GM13977 (cell line): ENCODE data around the gene HYCC2.

ENCODE experiments used
- DNase-seq: peaks from one replicate; pipeline ENCODE4 v3.0.0; 2012; ENCODE audit warnings: low spot score
- in situ Hi-C: fragments of 300-500 bp; cut with MboI; formaldehyde crosslinking; loops from one replicate; pipeline ENCODE4 v1.12.0; 2022; ENCODE audit warnings: low sequenced_read_pairs, low pct_unique_long_range_greater_than_20kb, mixed read lengths, inconsistent platforms; ENCODE audit not compliant: unreplicated experiment
- TF ChIP-seq, protein P1 (sequence below): IDR thresholded peaks from 2 replicates; pipeline ENCODE4 v1.5.1; 2012; ENCODE audit warnings: mild to moderate bottlenecking, control low read depth; ENCODE audit not compliant: insufficient read depth; ENCODE audit errors: extremely low read depth, missing control alignments

Gene HYCC2

DNA sequence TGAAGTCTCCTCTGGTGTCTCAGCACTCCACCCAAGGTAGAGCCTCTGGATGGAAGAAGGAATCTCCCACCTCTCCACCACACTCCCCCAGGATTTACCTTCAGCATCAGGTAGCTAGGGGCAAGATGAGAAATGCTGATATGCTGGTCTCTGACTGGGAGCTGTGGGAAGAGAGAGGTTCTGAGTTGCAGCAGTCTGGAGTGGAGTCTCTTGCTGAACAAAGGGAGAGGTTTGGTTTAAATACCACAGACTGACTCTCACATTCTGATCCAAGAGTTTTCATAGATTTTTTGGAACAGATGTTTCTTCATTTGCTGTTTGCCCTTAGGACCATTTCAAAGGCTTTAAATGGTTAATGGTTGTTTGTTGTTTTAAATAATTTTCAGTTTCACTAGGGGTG, 43.4 kb upstream of the HYCC2 start:
- TF ChIP-seq, protein P1, sequence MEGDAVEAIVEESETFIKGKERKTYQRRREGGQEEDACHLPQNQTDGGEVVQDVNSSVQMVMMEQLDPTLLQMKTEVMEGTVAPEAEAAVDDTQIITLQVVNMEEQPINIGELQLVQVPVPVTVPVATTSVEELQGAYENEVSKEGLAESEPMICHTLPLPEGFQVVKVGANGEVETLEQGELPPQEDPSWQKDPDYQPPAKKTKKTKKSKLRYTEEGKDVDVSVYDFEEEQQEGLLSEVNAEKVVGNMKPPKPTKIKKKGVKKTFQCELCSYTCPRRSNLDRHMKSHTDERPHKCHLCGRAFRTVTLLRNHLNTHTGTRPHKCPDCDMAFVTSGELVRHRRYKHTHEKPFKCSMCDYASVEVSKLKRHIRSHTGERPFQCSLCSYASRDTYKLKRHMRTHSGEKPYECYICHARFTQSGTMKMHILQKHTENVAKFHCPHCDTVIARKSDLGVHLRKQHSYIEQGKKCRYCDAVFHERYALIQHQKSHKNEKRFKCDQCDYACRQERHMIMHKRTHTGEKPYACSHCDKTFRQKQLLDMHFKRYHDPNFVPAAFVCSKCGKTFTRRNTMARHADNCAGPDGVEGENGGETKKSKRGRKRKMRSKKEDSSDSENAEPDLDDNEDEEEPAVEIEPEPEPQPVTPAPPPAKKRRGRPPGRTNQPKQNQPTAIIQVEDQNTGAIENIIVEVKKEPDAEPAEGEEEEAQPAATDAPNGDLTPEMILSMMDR, result no peak
- in situ Hi-C loops, result no loop called here
- no peak for DNase-seq

DNA sequence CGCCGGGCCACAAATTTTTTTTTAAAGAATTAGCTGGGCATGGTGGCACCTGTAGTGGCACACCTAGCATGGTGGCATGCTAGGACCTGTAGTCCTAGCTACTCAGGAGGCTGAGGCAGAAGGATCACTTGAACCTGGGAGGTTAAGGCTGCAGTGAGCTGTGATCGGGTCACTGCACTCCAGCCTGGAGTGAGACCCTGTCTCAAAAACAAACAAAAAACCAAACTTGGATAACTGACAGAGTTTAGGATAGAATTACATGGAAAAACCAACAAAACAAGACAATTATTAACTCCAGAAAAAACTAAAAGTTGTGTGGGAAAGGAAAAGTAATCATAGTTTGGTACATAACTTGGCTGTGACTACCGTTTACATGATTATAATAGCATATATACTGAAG, 42.9 kb upstream of the HYCC2 start:
- in situ Hi-C loops, result no loop called here
- TF ChIP-seq, protein P1, result no peak
- no peak for DNase-seq

DNA sequence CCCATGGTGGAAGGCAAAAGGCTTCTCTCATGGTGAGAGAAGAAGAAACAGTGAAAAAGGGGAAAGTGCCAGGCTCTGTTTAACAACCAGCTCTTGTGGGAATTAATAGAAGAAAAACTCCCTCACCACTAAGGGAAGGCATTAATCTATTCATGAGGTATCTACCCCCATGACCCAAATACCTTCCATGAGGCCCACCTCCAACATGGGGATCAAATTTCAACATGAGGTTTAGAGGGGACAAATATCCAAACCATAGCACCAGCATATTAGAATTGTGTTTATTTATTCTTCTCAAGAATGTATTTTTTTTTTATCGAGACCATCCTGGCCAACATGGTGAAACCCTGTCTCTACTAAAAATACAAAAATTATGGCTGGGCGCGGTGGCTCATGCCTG, 39.6 kb upstream of the HYCC2 start:
- DNase-seq, result no peak
- in situ Hi-C loops, result no loop called here
- TF ChIP-seq, protein P1, result no peak

DNA sequence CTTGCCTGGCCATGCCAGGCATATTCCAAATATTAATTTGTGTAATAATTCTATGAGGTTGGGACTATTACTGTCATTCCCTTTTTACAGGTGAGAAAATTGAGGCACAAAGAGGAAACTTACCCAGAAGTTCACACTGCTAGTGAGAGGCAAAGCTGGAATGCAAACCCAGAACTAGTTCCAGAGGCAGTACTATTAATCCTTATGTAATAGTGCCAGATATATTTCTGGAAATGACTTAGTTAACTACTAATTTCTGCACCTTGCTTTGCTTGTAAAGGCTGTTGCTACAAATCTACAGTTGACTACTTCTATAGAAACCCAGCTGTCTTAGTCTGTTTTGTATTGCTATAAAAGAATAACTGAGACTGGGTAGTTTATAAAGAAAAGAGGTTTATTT, 39.1 kb upstream of the HYCC2 start:
- no peak for DNase-seq
- TF ChIP-seq, protein P1, result no peak
- in situ Hi-C loops, result no loop called here

DNA sequence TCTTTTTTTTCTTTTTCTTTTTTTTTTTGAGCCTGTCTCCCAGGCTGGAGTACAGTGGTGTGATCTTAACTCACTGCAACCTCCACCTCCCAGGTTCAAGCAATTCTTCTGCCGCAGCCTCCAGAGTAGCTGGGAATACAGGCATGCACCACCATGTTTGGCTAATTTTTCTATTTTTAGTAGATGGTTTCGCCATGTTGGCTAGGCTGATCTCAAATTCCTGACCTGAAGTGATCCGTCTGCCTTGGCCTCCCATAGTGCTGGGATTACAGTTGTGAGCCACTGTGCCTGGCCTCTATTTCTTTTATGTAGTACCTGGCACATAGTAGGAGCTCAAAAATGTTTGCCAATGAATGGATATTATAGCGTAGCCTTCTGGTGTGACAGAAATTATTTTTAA, 37.7 kb upstream of the HYCC2 start:
- in situ Hi-C loops, result no loop called here
- TF ChIP-seq, protein P1, result no peak

DNA sequence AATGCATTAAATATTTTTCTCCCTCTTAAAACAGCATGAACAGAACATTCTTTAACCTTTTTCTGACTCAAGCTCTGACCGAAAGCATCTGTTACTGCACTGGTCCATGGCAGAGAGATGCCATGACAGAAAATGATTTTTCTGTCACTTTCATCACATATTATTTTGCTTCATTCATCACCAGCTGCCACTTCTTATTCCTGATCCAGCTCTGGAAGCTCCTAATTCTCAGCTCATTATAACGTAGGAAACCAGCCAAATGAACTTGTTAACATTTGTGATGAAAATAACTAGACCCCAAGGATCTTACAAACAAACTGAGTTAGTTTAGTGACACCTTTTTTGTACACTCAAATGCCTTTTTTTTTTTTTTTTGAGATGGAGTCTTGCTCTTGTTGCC, 36.9 kb upstream of the HYCC2 start:
- TF ChIP-seq, protein P1, result no peak
- in situ Hi-C loops, result no loop called here
- no peak for DNase-seq

More for the DNA sequence above, 37.7 kb upstream of the HYCC2 start:
- no peak for DNase-seq

DNA sequence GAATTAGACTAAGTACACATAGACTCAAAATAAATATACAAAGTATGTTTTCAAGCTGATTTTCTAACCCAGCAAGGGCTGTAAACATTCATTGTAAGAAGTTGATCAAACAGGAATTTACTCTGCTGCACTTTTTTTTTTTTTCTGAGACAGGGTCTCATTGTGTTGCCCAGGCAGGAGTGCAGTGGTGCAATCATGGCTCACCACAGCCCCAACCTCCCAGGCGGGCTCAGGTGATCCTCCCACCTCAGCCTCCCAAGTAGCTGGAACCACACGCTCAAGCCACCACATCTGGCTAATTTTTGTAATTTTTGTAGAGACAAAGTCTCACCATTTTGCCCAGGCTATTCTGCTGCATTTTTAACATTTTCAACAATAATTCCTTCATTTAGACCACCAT, 36.2 kb upstream of the HYCC2 start:
- in situ Hi-C loops, result no loop called here
- TF ChIP-seq, protein P1, result no peak
- no peak for DNase-seq
